Effector memory CD4-positive, alpha-beta T cell (primary cell): ENCODE data around the gene ADCY10.
A peak's percentile ranks its signal among the peaks of the same experiment; 100 is the strongest.
"Not testable (repeated sequence)": the region's sequence is repeated elsewhere in the genome, so short reads cannot be mapped to it uniquely, and the experiment has no call there.

Experiments used
- DNase-seq, 3 donors: peaks; one replicate each; pipeline ENCODE4 v3.0.0-alpha.2; 2020
- H3K27ac ChIP-seq: 2 replicates; pipeline ENCODE4 v1.7.0; 2013; ENCODE audit warnings: mild to moderate bottlenecking, low read length, moderate library complexity; ENCODE audit not compliant: insufficient read depth, poor library complexity, severe bottlenecking
- H3K27me3 ChIP-seq: replicated peaks from 2 replicates; pipeline ENCODE4 v1.7.0; 2013; ENCODE audit warnings: mild to moderate bottlenecking, low read length; ENCODE audit not compliant: insufficient read depth, control insufficient read depth, poor library complexity, severe bottlenecking
- H3K36me3 ChIP-seq: 2 replicates; pipeline ENCODE4 v1.7.0; 2013; ENCODE audit warnings: mild to moderate bottlenecking, low read length, moderate library complexity; ENCODE audit not compliant: control insufficient read depth, insufficient read depth
- H3K4me1 ChIP-seq: 2 replicates; pipeline ENCODE4 v1.7.0; 2013; ENCODE audit warnings: low read length, mild to moderate bottlenecking; ENCODE audit not compliant: control insufficient read depth, insufficient read depth, poor library complexity, severe bottlenecking
- H3K4me3 ChIP-seq: 2 replicates; pipeline ENCODE4 v1.7.0; 2013; ENCODE audit warnings: low read length, low read depth, mild to moderate bottlenecking; ENCODE audit not compliant: insufficient read depth, poor library complexity, severe bottlenecking
- H3K9me3 ChIP-seq: 2 replicates; pipeline ENCODE4 v1.7.0; 2013; ENCODE audit warnings: mild to moderate bottlenecking, low read length, moderate library complexity; ENCODE audit not compliant: control insufficient read depth

The ADCY10 gene

DNA sequence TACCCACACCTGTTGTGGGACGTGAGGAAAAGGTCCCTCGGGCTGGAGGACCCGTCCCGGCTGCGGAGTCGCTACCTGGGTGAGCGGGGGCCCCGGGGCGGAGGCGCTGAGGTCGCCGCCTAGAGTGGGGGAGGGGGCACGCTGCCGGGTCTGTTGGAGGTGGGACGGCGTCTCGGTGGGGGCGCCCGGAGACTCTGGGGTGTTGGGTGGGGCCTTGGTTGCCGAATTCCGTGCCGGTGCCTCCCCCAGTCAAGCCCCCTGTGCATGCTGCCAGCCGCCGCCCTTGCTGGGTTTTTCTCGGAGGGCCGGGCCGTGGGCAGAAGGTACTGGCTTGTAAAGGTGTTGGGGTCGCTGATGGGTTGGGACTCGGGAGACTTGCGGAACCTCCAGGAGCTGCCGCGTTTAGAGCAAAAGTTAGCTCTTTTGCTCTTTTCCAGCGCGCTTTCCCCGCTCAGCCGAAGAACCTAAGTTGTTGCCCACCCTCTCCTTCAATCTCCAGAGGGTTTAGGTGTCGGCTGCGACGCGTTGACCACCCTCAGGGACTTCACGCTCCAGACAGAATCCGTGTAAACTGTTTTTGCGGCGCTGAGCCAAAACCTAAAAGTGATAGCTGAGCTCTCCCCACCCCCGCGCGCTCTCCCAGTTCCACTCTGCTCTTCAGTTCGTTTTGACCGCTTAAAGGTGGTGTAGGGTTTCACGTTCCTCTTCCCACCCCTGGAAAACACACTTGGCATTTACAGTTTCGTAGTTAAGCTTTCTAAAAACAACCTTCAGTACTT is 23.2 kb upstream of the ADCY10 start, which contains the start of gene MPC2:
Gene MPC2 (minus strand): TSS at position 143 of the 779 bp plus-strand sequence. CDS start 1,231 bp downstream, outside the sequence.
- Histone ChIP-seq H3K4me1 (peaks cover 4% of the 10 kb centered on the region), H3K36me3 (no peaks in the 10 kb centered on the region), H3K27me3 (no peaks in the 10 kb centered on the region), H3K9me3 (no peaks in the 10 kb centered on the region), H3K4me3 (peak within 1 kb of the TSS; percentile 79), H3K27ac (peak within 1 kb of the TSS; percentile 92)
- DNase-seq: peak; percentile 39 to 52 (median 40)

GRCh38 chr1:167936068-167936929 is 22.4 kb upstream of the ADCY10 start, which contains the start of gene DCAF6:
Gene DCAF6, plus strand, starts transcription at chr1:167936683. Its CDS starts 229 bp downstream, at chr1:167936912.
- H3K27ac ChIP-seq: peak within 1 kb of the TSS; percentile 92
- peaks cover 4% of the 10 kb centered on the region for H3K4me1 ChIP-seq

GRCh38 chr1:167935216-167936067 is 21.5 kb upstream of the ADCY10 start:
- peaks cover 4% of the 10 kb centered on the region for H3K4me1 ChIP-seq
- DNase-seq: peak; percentile 4 to 15 (median 9)
- peak overlapping the region; percentile 89 for H3K27ac ChIP-seq
- H3K4me3 ChIP-seq: peak overlapping the region; percentile 66
- no peaks in the 10 kb centered on the region for H3K36me3 ChIP-seq
- H3K27me3 ChIP-seq: no peaks in the 10 kb centered on the region
- H3K9me3 ChIP-seq: no peaks in the 10 kb centered on the region

More at GRCh38 chr1:167936068-167936929, 22.4 kb upstream of the ADCY10 start, which contains the start of gene DCAF6:
- H3K4me3 ChIP-seq: peak within 1 kb of the TSS; percentile 79
- no peaks in the 10 kb centered on the region for H3K27me3 ChIP-seq
- DNase-seq: peak; percentile 95 to 97 (median 96)
- H3K36me3 ChIP-seq: no peaks in the 10 kb centered on the region
- no peaks in the 10 kb centered on the region for H3K9me3 ChIP-seq

DNA sequence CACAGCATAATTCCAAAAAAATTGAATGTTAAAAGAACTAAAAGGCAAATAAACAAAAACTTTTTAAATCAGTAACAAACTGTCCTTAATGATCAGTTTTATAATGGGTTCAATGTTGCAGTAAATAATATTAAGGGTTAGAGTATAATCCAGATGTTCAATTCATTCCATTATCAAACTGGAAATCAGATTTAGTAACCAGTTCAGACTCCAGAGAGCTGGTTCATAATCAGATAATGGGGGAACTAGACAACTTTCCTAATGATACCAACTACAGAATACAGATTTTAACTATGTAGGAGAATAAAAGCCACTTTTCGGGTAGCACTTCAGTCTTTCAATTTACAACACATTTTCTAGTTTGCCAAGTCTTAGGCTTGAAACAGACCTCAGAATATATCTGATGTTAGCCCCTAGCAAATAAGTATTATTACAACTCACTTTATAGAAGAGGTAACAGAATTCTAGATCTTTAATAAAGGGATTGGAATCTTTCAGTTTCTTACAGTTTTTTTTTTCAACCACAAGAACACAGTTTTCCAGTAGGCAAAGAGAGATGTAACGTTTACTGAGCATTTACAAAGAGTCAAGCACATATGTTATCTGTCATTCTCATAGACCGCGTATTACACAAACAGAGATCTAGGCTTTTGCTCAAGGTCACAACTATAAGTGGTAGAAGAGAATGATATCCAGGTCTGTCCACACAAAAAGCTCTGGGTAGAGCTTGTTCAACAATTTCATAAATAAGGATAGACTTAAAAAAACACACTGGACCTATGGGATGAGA is 20.7 kb upstream of the ADCY10 start:
- peaks cover 4% of the 10 kb centered on the region for H3K4me1 ChIP-seq
- H3K4me3 ChIP-seq: peak overlapping the region; percentile 66
- no peaks in the 10 kb centered on the region for H3K36me3 ChIP-seq
- H3K27me3 ChIP-seq: no peaks in the 10 kb centered on the region
- peak overlapping the region; percentile 89 for H3K27ac ChIP-seq
- H3K9me3 ChIP-seq: no peaks in the 10 kb centered on the region
- DNase-seq: no peak

- H3K27me3 ChIP-seq: no peaks in the 10 kb centered on the region
- H3K9me3 ChIP-seq: no peaks in the 10 kb centered on the region
- H3K4me3 ChIP-seq: no peak overlapping the region
- no peak for DNase-seq
- no peaks in the 10 kb centered on the region for H3K36me3 ChIP-seq
- H3K27ac ChIP-seq: no peak overlapping the region
- H3K4me1 ChIP-seq: peaks cover 4% of the 10 kb centered on the region
Measured at GRCh38 chr1:167933788-167934187, 19.9 kb upstream of the ADCY10 start.

DNA sequence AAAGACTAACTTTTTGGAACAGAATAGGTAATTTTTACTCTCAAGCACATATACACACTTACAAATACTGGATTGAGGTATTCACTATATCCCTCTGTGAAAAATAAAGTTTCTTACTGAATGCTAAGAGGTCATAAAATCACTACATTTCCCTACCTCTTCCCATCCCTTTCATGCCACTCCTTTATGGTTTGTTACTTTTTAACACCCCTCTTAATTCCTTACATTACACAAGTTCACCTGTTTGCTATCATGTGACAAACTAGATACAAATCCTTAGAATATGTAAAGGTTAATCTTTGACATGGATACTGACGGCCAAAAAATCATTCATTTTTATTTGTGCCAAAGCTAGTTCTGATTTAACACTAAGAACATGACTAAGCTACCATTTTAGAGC is 15.8 kb upstream of the ADCY10 start:
- Histone ChIP-seq H3K27me3 (no peaks in the 10 kb centered on the region), H3K4me1 (no peaks in the 10 kb centered on the region), H3K27ac (no peak overlapping the region), H3K36me3 (no peaks in the 10 kb centered on the region), H3K4me3 (no peak overlapping the region), H3K9me3 (no peaks in the 10 kb centered on the region)
- DNase-seq: no peak

DNA sequence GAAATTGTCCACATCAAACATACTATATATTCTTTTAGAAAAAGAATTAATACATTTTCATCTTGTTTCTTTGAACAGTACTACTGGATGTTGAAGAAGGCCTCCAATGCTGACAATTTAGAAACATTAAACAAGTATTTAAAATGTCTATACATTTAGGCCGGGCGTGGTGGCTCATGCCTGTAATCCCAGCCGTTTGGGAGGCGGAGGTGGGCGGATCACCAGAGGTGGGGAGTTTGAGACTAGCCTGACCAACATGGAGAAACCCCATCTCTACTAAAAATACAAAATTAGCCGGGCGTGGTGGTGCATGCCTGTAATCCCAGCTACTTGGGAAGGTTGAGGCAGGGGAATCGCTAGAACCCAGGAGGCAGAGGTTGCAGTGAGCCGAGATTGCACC is 15.0 kb upstream of the ADCY10 start:
- not testable (repeated sequence) for H3K4me1 ChIP-seq, H3K36me3 ChIP-seq, H3K27ac ChIP-seq, H3K27me3 ChIP-seq, H3K9me3 ChIP-seq, DNase-seq, H3K4me3 ChIP-seq

- Histone ChIP-seq H3K36me3 (no peaks in the 10 kb centered on the region), H3K4me3 (no peak overlapping the region), H3K27ac (no peak overlapping the region), H3K4me1 (no peaks in the 10 kb centered on the region), H3K9me3 (no peaks in the 10 kb centered on the region), H3K27me3 (no peaks in the 10 kb centered on the region)
- no peak for DNase-seq
Measured at GRCh38 chr1:167928457-167928852, 14.5 kb upstream of the ADCY10 start.
